Upper lobe of left lung (tissue), 6 donors: ENCODE data around the gene STXBP3. TPM values are rescaled to one million over a fixed set of nuclear protein-coding genes. Genes with fewer than 3 reads are reported as not detected.

Source experiments
- ATAC-seq, 2 donors: fragments of 200-7000 bp; cut with Tn5 transposase; one replicate each; pipeline ENCODE4 v1.9.1; 2022; ENCODE audit warnings: mild to moderate bottlenecking in 2 of 2, moderate library complexity in 2 of 2; ENCODE audit not compliant: low FRiP score in 2 of 2
- DNase-seq, 2 donors: peaks; one replicate each; pipeline ENCODE4 v3.0.0-alpha.2; 2019 to 2020
- H3K27ac ChIP-seq, 4 donors: fragments of 200-600 bp; sonication (generic); one replicate each; pipeline ENCODE4 v1.5.1; 2016 to 2019
- H3K27me3 ChIP-seq, 4 donors: fragments of 200-600 bp; sonication (generic); one replicate each; pipeline ENCODE4 v1.5.1; 2017 to 2019
- H3K36me3 ChIP-seq, 4 donors: fragments of 200-600 bp; sonication (generic); one replicate each; pipeline ENCODE4 v1.5.1; 2016 to 2019
- H3K4me1 ChIP-seq, 4 donors: fragments of 200-600 bp; sonication (generic); one replicate each; pipeline ENCODE4 v1.5.1; 2018 to 2019
- H3K4me3 ChIP-seq, 4 donors: fragments of 200-600 bp; sonication (generic); one replicate each; pipeline ENCODE4 v1.5.1; 2017 to 2019; ENCODE audit warnings: mild to moderate bottlenecking in 2 of 4, moderate library complexity in 1 of 4
- H3K9me3 ChIP-seq, 4 donors: fragments of 200-600 bp; sonication (generic); one replicate each; pipeline ENCODE4 v1.5.1; 2018 to 2019
- EP300 ChIP-seq, 4 donors: sonication (generic); formaldehyde crosslinking; IDR thresholded peaks; one replicate each; pipeline ENCODE4 v1.5.1; 2017; ENCODE audit warnings: antibody characterized with exemption in 4 of 4, control low read depth in 2 of 4
- POLR2A ChIP-seq, 4 donors: fragments of 450-650 bp; IDR thresholded peaks; one replicate each; pipeline ENCODE4 v1.5.1; 2016 to 2017; ENCODE audit warnings: antibody characterized with exemption in 4 of 4, mild to moderate bottlenecking in 2 of 4
- POLR2AphosphoS5 ChIP-seq, 2 donors: sonication (generic); formaldehyde crosslinking; IDR thresholded peaks; one replicate each; pipeline ENCODE4 v1.5.1; 2017; ENCODE audit warnings: antibody characterized with exemption in 2 of 2
- WGBS, 2 donors: methylation state at CpG; one replicate each; pipeline ENCODE4 v1.1.5; 2017 to 2018; 5-methylcytosine and 5-hydroxymethylcytosine counted together
- total RNA-seq, 6 donors: library from RNA; depleted of rRNA in 4 of 6; stranded (reverse); fragments of >200 nt in 4 of 6; gene quantifications; one replicate each; pipeline versions ENCODE4 v1.1.0 to v1.2.1, GENCODE V29; 2016 to 2021
- TF ChIP-seq, protein P1 (sequence below), 6 experiments: fragments of 450-650 bp in 4 of 6; fragments of 200-600 bp in 2 of 6; sonication (generic) in 2 of 6; IDR thresholded peaks; one replicate each; pipeline ENCODE4 v1.5.1; 2016 to 2019; ENCODE audit warnings: antibody characterized with exemption in 6 of 6
- donor health status: DM: no; HTN: no; CAD: no; lungs with moderate emphysema.
- donor health status: DM: no; HTN: yes; CAD: no; lungs with severe emphysema.

The STXBP3 gene
- total RNA-seq, 6 donors from 2014 or later = 41.8 to 84.1 (median 55.8) TPM

DNA sequence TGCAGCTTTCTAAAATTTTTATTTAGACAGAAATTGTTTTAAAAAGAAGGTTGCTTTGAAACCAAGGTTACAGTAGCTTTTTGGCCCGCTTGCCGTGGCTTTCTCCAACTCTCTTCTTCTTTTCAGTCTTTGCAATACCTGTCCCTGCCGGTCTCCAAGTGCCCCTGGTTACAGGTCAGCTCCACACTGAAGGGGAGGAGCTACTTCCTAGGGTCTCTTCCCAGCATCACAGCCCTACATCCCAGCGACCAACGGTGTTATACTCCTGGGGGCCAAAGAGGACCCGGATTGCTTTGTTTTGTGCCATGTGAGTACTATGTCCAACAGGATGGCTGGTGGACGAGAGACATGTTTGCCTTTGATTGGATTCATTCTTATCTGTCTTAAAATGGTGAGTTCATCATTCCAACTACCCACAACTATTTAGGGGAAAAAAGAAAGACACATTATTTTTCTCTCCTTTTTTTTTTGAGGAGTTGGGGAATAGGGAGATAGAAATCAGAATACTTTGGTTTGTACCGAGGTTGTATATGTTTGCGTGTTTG lies 33.8 kb upstream of the STXBP3 start, which contains the start of gene FNDC7:
Gene FNDC7, plus strand, starts transcription at position 303 of the 545 bp plus-strand sequence. Its CDS starts 26 bp downstream, at position 329.
- no peaks in the 10 kb centered on the region for H3K4me1 ChIP-seq
- no peak for DNase-seq
- H3K36me3 ChIP-seq = no peaks in the 10 kb centered on the region
- H3K9me3 ChIP-seq = no peaks in the 10 kb centered on the region
- H3K27ac ChIP-seq = no peak within 1 kb of the TSS
- TF ChIP-seq POLR2A (IDR thresholded peaks at IDR 0.05) = no peak
- no peak for TF ChIP-seq EP300 (IDR thresholded peaks at IDR 0.05)
- TF ChIP-seq, protein P1, sequence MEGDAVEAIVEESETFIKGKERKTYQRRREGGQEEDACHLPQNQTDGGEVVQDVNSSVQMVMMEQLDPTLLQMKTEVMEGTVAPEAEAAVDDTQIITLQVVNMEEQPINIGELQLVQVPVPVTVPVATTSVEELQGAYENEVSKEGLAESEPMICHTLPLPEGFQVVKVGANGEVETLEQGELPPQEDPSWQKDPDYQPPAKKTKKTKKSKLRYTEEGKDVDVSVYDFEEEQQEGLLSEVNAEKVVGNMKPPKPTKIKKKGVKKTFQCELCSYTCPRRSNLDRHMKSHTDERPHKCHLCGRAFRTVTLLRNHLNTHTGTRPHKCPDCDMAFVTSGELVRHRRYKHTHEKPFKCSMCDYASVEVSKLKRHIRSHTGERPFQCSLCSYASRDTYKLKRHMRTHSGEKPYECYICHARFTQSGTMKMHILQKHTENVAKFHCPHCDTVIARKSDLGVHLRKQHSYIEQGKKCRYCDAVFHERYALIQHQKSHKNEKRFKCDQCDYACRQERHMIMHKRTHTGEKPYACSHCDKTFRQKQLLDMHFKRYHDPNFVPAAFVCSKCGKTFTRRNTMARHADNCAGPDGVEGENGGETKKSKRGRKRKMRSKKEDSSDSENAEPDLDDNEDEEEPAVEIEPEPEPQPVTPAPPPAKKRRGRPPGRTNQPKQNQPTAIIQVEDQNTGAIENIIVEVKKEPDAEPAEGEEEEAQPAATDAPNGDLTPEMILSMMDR (IDR thresholded peaks at IDR 0.05) = no peak
- TF ChIP-seq POLR2AphosphoS5 (IDR thresholded peaks at IDR 0.05) = no peak
- WGBS, 2 donors = 50 to 57% methylated on average over 8 to 9 of the region's 9 CpGs
- no peaks in the 10 kb centered on the region for H3K27me3 ChIP-seq
- no peak within 1 kb of the TSS for H3K4me3 ChIP-seq
- ATAC-seq = no peak

- DNase-seq (no peak), ATAC-seq (no peak)
- H3K4me3 ChIP-seq = no peak overlapping the region
- no peak overlapping the region for H3K27ac ChIP-seq
- no peaks in the 10 kb centered on the region for H3K27me3 ChIP-seq
- TF ChIP-seq EP300 (IDR thresholded peaks at IDR 0.05) (no peak), POLR2AphosphoS5 (IDR thresholded peaks at IDR 0.05) (no peak), POLR2A (IDR thresholded peaks at IDR 0.05) (no peak)
- TF ChIP-seq, protein P1 (IDR thresholded peaks at IDR 0.05) = no peak
- H3K36me3 ChIP-seq = no peaks in the 10 kb centered on the region
- H3K4me1 ChIP-seq = no peaks in the 10 kb centered on the region
- 77 to 92% methylated on average over 5 of the region's 5 CpGs for WGBS, 2 donors
- H3K9me3 ChIP-seq = no peaks in the 10 kb centered on the region
These were observed 30.5 kb upstream of the STXBP3 start for GRCh38 chr1:108715932-108716331.

DNA sequence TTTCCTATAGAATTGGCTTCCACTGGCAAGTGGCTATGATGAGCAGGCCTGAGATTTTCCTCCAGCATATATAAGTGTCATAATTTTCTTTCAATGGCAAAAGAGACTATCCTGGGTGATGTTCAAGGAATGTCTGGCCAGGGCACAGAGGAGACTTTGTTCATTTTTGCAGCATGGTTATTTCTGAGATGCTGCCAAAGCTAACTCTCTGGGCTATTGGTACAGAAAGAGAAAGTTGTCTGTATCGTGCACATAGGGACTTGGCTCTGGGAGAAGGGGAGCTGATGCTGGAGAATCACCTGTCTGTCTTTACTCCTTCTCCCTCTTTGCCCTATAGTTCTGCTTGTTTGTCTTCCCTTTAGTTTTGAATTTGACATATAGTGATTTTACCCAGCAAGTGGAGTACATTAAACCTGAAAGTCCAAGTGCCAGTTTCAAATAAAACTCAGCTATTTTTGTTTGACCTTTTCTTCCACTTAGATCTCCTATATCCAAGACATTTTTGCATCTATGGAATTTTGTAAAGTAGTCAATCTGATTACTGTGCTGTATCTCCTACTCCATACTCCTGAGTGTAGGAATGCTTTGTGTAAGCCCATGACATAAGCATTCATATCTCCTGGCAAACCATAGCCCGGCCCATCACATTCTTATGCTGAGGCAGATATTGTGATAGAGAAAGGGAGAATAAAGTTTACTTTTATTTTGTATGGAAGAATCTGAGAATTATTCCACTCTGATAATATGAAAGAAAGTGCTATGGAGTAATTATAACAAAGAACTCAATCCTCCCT lies 29.8 kb upstream of the STXBP3 start:
- H3K27ac ChIP-seq = no peak overlapping the region
- H3K4me1 ChIP-seq = no peaks in the 10 kb centered on the region
- H3K9me3 ChIP-seq = no peaks in the 10 kb centered on the region
- ATAC-seq = no peak
- no peaks in the 10 kb centered on the region for H3K36me3 ChIP-seq
- WGBS, 2 donors = 89 to 90% methylated on average over 2 of the region's 2 CpGs
- DNase-seq = no peak
- H3K27me3 ChIP-seq = no peaks in the 10 kb centered on the region
- TF ChIP-seq POLR2A (IDR thresholded peaks at IDR 0.05) = no peak
- no peak for TF ChIP-seq EP300 (IDR thresholded peaks at IDR 0.05)
- TF ChIP-seq, protein P1 (IDR thresholded peaks at IDR 0.05) = no peak
- no peak for TF ChIP-seq POLR2AphosphoS5 (IDR thresholded peaks at IDR 0.05)
- no peak overlapping the region for H3K4me3 ChIP-seq

DNA sequence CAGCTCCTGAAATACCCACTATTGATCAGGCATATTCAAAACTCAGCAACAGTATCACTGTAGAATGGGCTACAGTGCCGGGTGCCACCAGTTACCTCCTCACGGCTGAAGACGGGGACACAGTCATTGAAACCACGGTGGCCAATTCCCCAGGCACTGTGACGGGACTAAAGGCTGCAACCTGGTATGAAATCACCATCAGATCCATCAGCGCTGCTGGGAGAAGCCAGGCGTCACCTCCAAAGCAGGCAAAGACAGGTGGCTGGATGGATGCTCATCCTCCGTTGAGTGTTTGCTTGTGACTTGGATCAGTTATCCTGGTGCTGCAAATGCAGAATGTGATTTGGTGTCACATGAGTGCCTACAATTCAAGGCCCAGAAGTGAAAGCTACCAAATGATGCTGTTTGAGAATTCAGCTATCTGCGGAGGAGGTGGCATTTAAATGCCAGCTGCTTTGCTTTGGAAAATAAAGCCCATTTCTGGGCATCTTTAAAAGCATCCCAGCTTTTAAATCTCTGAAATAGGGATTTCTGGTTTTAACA lies 28.6 kb upstream of the STXBP3 start:
- no peaks in the 10 kb centered on the region for H3K27me3 ChIP-seq
- no peaks in the 10 kb centered on the region for H3K9me3 ChIP-seq
- DNase-seq = no peak
- H3K4me3 ChIP-seq = no peak overlapping the region
- H3K4me1 ChIP-seq = no peaks in the 10 kb centered on the region
- 90 to 92% methylated on average over 9 of the region's 9 CpGs for whole genome bisulfite sequencing, 2 donors
- TF ChIP-seq, protein P1 (IDR thresholded peaks at IDR 0.05) = no peak
- TF ChIP-seq POLR2AphosphoS5 (IDR thresholded peaks at IDR 0.05) = no peak
- TF ChIP-seq POLR2A (IDR thresholded peaks at IDR 0.05) = no peak
- TF ChIP-seq EP300 (IDR thresholded peaks at IDR 0.05) = no peak
- no peaks in the 10 kb centered on the region for H3K36me3 ChIP-seq
- no peak for ATAC-seq
- no peak overlapping the region for H3K27ac ChIP-seq
